TTC549 (cell line): ENCODE data around the gene TNFAIP8L3.

Experiments used
- FAIRE-seq: peaks from 2 replicates; lab custom pipeline; 2012; peaks lifted over from hg19 to GRCh38; lab: Jason Lieb, UNC

The TNFAIP8L3 gene

DNA sequence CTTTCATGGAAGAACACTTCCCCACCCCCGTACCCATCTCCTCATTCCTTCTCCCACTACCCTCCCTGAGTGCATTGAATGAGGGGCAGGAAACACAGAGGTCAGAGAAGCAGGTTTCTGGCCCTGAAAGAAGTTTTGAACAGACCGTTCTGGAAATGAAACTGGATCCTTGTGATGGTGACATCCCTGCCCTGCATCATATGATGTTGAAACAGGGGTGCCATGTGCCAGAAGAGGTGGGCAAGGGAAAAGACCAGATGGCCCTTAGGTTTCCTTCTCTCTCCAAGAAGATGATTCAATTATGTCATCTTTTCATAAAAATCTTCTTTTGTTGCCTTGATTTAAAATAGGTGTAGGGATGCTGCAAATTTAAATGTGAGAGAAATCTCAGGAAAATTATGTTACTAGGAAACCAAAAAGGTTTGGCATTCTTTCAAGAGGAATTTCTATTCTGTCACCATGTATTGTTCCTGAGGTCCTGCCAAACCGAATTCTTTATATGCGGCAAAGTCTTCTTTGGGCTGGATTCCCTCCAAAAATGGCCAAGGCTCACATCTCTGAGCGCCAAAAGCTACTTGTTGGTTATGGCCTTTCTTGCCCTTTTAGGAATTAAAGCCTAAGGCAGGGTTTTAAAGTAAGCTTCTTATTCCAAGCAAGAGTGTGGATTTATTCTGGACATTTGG, 19.9 kb upstream of the TNFAIP8L3 start:
- no peak for FAIRE-seq

DNA sequence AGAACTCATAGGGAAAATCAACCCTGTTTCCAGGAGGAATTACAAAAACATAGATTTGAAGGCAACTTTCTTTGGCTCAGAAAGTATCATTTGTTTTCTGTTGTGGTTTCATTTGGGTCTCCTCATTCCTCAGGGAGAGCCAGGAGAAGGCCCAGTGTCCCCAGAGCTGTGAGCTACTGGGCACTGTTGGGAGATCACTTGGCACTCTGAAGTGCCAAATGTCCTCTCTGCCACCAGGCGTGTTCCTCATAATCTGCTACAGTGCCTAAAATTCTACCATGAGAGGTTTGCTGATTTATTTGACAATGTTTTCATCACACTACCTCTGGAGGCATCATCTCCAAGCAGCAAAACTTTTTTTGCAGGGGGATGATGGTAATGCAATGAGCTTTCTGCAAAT, 17.4 kb upstream of the TNFAIP8L3 start:
- FAIRE-seq, result no peak

DNA sequence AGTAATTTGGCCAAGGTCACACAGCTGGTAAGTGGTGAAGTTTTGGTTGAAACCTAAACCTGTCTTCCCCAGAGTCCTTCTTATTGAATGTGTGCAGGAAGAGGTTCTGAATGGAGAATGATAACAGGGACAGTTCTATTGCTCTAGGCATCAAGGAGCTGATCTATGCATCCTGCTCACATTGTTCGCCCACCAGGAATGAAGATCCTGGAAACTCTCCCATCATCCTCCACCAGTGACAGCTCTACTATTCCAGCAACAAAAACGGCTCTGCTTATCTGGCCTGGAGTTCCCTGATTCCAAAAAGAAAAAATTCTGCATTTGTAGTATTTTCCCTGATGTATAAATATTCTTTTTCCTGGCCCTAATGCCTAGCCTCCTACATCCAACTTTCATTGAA, 16.4 kb upstream of the TNFAIP8L3 start:
- FAIRE-seq, result no peak

DNA sequence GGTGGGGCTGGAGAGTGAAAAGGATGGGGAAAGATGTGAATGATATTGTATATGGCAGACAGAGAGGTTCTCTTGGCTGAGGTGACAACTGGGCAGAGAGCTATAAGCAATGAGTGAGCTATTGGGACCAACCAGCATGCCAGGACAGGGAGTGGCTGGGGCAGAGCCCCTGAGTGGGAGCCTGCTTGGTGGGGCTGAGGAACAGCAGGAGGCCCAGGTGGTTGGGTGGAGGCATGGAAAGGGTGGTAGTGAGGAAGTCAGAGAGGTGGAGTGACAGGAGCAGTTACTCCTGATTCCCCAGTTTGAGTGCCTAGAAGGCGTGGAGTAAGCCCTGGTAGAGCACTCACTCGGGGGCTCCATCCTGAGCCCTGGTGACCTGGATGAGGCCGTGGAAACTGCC, 15.5 kb upstream of the TNFAIP8L3 start:
- no peak for FAIRE-seq

DNA sequence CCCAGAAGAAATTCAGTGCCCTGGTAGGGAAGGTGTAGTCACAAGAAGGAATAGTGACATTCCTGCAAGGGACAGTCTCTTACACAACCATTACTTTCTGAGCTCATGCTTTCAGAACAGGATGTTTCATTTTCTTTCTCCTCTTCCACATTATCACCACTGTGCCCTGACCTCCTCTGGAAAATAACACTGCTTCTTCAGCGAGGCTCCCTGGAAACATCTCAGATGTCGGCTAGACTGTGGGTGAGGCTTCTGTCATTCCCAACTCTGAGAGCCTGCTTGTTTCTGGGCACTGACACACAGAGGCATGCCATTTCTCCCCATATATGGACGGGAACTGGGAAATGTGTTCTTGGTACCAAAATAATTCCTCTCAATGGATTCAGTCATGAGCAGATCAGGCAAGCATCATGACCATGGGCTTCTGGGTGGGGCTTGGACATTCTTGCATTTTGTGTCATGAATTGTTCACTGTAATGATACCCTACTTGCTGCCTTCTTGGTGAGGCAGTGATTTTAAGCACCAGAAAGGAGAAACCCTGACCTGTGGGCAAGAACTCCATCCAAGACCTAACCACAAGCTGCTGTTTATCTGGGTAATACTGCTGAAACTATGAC, 14.3 kb upstream of the TNFAIP8L3 start:
- no peak for FAIRE-seq

DNA sequence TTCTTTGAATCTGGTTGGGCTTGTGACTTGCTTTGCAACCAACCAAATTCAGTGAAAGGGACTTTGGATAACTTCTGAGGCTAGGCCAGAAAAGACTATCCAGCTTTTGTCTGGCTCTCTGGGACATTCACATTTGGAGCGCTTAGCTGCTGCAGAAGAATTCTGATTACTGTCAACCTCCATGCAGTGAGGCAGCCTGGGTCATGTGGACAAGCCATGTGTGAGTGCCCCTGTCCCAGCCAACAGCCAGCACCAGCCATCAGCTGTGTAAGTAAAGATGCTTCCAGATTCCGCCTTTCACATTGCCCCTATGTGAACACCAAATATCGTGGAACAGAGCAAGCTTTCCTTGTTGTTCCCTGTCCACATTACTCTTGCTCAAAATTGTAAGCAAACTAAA, 12.9 kb upstream of the TNFAIP8L3 start:
- FAIRE-seq, result no peak

DNA sequence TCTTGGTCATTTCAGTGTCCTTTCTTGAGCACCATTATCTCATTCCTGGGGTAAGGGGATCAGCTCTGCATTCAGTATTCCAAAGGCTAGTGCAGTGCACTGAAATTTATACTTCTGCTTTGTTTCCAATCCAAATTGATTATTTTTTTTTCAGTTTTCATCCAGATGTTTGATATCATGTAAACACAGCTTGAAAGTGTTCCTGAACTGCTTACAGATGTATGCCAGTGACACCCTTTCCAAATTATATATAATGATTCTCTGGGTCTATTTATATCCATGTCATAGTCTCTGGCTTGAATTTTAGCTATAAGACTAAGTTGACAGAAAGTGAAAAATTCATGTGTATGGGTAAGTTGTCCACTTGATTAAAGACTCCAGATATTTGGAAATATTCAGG, 11.8 kb upstream of the TNFAIP8L3 start:
- FAIRE-seq, result no peak

DNA sequence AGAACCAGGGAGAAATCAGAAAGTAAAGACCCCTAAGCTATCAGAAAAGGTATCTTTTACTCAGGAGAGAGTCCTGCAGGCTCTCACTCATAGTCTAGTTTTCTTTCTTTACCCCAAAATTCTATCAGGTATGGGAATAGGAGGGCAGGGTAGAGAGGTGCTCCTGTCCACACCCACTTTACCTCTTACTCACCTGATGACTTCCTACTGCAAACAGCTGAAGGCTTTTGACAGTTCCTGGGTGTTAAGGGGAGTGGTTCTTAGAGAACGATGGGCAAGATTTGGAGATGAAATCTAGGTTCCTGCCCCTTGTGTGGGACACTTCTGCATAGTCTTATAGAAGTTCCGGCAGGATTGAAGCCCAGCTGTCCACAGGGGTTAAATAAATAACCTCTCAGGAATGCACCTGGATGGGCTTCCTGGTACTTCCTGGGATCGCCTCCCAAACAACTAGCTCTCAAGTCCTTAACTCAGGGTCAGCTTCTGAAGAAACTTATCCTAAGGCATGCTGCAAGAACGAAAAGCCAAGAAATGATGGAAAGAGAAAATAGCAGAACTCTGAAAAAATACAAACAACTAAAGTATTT, 10.8 kb upstream of the TNFAIP8L3 start:
- FAIRE-seq, result no peak

DNA sequence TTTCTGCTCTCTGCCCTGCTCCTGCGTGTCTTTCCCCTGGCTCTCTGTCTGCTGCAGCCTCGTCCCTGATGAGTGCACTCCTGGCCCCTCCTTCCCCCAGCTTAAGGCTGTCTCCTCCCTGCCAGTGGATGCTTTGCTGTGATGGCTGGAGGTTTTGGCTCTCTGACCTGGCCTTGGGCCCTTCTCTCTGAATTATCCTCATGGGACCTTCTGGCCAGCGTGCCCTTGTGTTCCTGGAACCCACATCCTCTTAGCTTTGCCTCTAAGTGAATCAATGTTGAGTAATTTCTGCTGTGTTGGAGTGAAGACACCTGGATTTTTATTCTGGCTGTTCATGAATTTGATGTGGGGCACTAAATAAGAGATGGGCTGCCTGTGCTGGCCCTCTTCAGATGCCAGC, 9.8 kb upstream of the TNFAIP8L3 start:
- no peak for FAIRE-seq

DNA sequence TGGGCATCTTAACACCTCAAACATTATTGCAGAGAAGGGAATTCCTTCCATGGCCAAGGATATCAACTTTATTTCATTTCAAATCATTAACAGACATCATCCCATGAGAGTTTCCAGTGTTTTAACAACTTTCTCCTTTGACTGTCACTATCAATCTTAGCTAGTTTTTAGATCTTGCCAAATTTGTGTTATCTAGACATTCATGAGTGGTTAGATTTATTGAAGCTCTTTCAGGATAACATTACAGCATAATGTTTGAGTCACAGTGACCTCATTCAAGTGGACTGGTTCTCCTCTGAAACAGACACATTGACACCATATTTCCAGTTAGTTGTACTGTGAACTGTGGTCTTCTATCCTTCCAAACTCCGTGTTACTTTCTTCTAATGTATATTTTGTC, 8.6 kb upstream of the TNFAIP8L3 start:
- no peak for FAIRE-seq

DNA sequence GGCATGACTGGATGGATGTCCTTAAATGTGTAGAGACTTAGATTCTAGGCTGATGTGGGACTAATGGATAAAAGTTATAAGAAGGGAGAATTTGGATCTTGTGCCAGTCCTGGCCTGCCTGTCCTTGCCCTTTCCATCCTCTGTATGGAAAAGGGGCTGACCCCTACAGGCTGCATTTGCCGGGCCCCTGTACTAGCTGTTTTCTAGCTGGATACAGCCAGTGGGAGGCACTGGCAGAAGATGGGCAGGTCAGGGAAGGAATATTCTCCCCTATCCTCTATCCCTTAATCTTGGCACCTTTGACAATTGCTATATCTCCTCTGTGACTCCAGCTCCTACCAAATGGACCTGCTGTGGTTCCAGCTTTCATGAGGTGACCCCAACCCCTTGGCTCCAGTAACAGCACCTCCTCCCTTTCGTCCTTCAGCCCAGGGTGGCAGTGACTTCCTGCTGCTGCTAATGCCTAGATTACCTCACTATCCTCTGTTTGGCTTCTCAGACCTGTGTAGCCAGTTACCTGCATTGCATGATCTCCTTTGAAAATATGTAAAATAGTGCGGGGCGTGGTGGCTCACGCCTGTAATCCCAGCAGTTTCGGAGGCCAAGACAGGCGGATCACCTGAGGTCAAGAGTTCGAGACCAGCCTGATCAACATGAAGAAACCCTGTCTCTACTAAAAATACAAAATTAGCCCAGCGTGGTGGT, 6.2 kb upstream of the TNFAIP8L3 start:
- FAIRE-seq, result no peak

DNA sequence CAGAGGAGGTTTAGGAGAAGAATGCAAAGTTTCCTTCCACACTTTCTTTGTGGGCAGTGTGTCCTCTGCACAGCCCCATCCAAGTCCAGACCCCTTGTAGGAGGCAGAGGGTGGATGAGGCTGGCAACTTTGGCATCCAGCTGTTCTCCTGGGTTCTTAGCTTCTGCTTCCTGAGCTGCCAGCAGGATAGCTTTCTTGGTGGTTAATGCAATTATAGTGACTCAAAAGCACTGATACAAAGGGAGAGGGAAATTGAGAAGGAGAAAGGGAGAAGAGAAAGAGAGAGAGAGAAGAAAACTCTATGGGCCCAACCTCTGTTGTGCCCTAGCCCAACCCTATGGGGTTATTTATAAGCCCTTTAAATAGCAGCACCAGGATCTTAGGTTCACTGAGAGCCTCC, 4.5 kb upstream of the TNFAIP8L3 start:
- FAIRE-seq, result no peak

DNA sequence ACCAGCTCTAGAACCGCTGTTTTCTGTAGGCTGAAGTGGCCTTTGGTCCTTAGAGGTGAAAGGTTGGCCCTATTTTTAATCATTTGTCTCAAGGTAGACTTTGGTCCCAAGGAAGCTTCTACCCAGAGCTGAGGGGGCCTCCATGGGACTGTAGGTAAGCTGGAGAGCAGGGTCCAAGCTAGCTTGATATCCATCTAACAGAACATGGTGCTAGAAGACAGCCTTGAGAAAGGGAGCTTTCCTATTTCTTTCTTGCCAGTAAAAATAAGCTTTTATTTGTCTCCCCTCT, 3.6 kb upstream of the TNFAIP8L3 start:
- no peak for FAIRE-seq

DNA sequence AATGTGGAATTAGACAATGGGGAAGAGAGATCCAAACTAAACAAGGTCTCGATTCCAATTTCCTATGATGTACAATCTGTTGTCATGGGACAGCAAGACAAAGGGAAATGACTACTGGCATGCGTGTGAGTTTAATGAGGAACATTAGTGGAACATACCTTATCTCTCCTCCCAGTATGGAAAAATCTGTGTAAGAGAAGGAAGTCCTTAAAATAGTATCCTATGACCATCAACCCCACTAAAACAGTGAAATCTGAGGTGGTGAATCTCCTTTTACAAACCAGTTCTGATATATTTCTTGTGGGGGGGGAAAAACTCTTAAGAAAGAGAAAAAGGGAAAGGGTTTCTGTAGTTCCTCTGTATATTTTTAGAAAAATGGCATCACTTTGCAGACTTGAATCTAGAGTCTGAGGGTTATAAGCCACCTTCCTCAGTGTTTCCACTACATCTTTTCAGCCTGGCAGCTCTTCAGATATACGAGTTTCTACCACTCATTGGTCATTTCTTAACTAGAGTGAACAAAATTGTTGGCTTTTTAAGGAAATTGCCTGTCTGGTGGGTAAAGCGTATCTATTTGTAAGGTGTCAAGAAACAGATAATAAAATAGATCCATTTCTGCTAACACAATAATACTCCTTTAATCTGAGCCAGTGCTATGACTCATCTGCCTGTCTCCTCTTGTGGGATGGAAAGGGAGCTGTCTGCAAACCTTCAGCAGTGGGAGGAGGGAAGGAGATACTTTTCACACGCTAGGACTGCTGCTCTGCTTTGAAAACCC, 3.0 kb upstream of the TNFAIP8L3 start:
- FAIRE-seq, result no peak

DNA sequence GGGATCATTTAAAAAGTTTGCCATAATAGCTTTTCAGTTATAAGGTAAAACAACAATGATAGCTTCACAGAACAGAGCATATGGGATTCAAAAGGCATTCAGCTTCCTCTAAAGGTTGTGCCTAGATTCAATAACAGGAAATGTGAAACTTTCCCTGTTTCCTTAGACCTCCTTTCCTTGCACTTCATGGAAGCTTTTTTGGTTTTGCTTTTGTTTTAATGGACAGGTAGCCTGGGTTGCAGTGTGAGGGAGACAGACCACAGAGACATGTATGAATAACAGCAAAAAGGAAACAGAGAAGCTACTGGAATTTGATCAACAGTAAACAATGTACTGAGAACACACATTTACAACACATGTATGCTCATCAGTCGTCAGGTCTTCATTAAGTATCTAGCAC, 2.3 kb upstream of the TNFAIP8L3 start:
- no peak for FAIRE-seq

DNA sequence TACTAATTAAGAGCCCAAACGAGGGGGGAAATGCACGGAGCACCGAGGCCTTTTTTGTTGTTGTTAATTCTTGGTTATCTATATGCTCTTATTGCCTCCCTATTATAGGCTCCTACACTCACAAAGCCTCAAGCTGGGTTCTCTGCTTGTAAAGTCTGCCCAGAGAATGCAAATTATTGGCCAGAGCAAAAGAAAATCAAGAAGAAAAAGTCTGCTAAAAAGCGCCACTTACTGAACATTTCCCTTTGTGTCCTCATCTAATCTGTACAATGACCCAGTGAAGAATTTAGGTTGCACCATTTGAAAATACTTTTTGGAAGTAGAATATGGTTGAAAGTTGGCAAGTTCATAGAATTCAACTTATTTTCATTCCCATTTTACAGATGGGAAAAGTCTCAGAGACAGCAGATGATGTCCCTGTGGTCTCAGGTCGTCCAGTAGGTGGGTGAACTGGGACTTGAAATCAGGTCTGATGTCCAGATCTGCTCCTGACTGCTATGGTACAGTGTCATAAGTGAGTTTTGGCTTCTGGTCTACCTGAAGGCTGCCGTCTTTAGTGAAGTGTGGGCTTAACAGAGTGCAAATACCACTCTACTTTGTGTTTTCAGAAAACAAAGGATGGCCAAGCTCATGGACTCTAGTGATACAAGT, 1.1 kb upstream of the TNFAIP8L3 start:
- FAIRE-seq, result no peak

DNA sequence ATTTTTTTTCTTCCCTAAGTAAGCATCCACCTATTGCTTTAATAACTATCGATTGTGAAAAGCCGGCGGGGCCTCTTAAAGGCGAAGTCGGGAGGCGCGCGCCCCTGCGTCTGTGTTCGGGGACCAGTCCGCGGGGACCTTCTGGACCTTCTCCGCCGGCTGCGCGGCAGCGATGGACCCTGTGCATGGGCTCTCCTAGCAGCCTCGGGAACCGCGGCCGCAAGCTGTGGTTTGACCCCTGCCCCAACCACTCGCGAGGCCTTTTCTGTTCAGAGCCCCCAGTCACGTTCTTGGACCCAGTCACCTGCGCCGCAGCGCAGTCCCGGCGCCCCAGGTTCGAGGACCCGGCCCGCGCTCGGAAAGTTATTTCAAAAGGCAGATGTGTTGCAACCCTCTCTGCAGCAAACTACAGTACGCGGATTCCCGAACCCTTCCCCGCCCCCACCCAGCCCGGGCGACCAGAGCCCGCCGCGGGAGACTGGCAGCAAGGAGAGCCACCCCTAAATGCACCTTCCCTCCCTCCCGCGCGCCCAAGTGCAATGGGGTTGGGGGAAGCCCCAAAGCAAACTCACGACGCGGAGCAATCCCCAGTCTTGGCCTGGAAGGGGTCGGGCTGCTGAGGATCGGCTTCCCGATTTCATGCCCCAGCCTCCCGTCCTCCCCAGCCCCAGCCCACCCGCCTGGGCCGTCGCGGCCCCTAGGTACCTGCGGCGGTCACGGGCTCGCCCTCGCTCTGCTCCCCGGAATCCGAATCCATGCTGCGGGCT, 684 bp downstream of the TNFAIP8L3 start:
- no peak for FAIRE-seq

DNA sequence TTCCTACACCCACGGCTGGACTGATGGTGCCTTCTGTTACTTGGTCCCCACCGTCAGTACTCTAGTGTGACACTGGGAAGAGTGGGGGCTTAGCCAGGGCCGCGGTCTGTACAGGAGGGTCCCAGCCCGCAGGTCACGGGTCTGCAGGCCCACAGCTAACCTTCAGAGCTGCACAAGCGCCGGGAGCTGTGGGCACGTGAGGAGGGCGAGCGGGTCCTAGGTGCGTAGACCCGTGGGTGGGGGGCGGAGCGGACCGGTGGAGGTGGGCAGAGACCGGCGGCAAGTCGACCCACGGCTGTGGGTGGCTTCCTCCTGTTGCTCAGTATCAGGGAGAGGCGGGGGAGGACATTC, 1.2 kb downstream of the TNFAIP8L3 start:
- FAIRE-seq, result no peak

DNA sequence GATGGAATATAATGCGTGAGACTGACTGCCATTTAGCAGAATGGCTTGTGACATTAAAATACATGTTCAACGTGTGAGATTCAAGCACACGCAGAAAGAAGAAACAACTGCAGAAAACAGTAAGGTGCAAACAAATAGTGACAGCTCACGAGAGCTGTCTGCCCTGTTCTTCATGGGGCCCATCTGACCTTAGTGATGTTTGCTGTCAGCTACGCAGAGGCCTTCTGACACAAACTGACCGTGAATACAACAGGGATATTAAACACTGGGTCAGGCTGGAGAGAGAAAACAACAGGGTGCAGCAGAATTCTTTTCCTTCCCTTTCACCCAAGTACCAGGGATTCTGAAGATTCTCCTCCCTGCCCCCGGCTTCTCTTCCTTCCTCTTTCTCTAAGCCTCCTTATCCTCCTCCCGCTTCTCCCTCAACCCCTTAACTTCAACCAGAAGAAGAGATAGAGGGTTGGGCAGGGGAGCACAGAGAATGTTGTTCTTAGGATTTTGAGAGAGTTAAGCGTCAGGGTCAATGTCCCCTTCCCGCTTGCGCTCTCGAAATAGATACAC, 2.1 kb downstream of the TNFAIP8L3 start:
- FAIRE-seq, result no peak

DNA sequence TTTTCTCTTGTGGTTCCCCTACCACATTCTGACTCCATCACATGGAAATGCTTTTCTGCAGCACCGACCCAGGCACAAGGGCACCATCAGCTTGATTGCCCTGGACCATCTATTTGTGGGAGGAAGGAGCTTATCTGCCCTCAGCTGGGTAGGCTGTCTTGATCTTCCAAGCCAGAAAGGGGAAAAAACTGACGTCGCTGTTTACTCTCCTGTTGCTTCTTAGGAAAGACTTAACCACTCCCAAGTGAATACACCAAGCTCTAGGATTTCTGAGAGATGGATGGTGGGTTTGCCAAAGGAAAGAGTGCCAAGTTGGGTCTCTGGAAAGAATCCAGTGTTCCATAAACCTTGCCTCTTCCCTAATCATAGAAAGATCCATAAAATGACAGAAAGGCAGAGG, 4.0 kb downstream of the TNFAIP8L3 start:
- no peak for FAIRE-seq

DNA sequence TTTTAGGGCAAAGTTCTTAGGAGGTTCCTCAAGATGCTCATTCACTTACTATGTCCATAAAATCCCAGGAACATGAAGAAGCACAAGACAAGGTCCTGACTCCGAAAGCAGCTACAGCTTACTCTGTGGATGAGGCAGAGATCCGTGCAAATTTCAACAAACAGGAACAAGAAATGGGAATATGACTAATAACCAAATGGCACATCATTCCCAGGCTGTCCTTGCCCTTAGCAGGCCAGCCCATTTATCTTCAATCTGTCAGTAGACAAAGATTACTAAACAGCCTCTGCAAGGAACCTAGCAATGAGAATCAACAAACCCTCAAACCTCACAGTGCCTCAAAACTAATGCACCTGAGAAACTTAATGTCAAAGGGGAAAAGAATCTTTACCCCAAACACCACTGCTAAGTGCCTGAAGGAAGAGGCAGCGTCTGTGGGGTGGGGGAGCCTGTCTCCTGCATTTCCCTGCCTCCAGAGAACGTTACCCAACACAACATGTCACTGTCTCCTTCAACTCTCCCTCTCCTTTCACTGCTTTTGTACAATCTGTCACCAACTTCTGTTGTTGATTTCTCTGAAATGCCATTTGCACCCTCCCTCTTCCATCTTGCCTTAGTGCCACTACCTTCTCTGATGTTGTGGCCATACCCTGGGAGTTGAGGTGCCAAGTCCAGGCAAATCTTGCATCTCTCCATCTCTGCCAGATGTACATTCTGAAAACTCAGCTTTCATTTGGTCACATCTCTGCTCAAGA, 4.8 kb downstream of the TNFAIP8L3 start:
- no peak for FAIRE-seq
